GM21717 (cell line): ENCODE measurements around the gene UAP1L1.
"Not testable (repeated sequence)": the region's sequence is repeated elsewhere in the genome, so short reads cannot be mapped to it uniquely, and the experiment has no call there.

Experiments
- ATAC-seq: cut with Tn5 transposase; IDR thresholded peaks from one replicate; pipeline ENCODE4 v1.9.1; 2021; ENCODE audit warnings: mild to moderate bottlenecking, moderate library complexity; ENCODE audit not compliant: unreplicated experiment

UAP1L1 gene

DNA sequence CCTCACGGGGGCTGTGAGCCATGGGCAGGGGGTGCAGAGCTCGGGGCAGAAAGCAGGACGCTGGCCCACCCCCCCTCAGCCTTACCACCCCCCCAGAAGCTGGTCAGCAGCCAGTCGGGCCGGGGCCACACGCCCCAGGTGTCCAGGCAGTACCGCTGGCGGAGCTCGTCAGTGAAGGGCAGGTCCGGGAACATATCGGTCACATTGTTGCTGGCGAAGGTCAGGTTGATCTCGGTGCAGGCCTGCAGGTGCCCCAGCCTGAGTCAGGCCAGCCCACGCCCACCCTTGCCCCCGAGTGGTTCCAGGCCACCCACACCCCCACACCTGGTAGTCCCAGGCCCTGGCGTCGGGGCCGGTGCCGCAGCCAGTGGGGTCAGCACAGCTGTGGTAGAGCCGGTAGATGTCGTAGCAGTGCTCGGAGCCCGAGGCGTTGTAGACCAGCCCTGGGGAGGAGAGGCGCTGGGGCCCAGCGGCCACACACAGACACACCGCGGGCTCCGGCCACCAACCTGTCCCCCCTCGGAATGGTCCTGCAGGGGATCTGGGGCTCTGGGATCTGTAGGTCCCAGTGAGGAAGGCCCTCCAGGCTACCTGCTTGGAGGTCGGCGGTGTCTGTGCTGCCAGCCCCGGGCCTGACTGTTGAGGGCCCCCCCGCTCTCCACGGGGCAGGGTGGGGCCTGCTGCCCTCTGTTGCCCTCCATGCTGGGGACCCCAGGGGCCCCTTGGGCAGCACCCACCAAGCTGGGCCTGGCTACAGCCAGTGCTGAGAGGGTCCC is 34.7 kb downstream of the UAP1L1 start:
- no peak for ATAC-seq

- ATAC-seq = no peak
These were observed 35.5 kb downstream of the UAP1L1 start for GRCh38 chr9:137112564-137113384.

GRCh38 chr9:137113385-137114159 is 36.3 kb downstream of the UAP1L1 start:
- no peak for ATAC-seq

DNA sequence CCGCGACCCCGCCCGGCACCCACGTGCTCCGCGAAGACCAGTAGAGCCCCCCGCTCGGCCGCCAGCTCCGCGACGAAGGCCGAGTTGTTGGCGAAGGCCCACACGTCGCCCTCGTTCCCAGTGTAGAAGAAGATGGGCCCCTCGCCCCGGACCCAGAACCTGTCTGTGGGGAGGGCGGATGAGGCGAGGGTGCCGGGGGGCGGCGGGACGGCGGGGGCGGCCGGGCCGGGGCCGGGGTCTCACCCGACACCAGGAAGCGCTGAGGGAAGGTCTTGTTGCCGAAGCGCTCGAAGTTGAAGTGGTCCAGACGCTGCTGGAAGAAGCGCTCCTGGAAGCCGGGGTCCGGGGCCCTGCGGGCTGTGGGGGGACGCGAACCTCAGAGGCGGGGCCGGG is 36.9 kb downstream of the UAP1L1 start:
- peak; percentile 27 for ATAC-seq

- peak; percentile 60 for ATAC-seq
These were observed 37.5 kb downstream of the UAP1L1 start, which contains the start of gene DPP7 for GRCh38 chr9:137114613-137115393. Gene DPP7, minus strand, starts transcription at chr9:137114733. Its CDS starts 20 bp downstream, at chr9:137114713.

GRCh38 chr9:137115394-137116026 is 38.2 kb downstream of the UAP1L1 start:
- ATAC-seq = no peak

GRCh38 chr9:137116027-137116507 is 38.8 kb downstream of the UAP1L1 start:
- ATAC-seq = no peak

GRCh38 chr9:137116728-137117127 is 39.4 kb downstream of the UAP1L1 start:
- no peak for ATAC-seq

GRCh38 chr9:137117269-137117731 is 40.0 kb downstream of the UAP1L1 start:
- no peak for ATAC-seq

DNA sequence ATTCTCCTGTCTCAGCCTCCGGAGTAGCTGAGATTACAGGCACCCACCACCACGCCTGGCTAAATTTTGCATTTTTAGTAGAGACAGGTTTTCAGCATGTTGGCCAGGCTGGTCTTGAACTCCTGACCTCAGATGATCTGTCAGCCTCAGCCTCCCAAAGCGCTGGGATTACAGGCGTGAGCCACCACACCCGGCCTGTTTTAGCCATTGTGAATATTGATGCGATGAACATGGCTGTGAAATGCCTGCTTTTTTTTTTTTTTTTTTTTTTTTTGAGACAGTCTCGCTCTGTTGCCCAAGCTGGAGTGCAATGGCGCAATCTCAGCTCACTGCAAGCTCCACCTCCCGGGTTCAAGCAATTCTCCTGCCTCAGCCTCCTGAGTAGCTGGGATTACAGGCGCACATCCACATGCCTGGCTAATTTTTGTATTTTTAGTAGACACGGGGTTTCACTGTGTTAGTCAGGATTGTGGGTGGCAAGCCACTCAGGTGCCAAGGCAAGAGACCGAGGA is 40.8 kb downstream of the UAP1L1 start:
- ATAC-seq = not testable (repeated sequence)

GRCh38 chr9:137121927-137122795 is 44.8 kb downstream of the UAP1L1 start:
- not testable (repeated sequence) for ATAC-seq

DNA sequence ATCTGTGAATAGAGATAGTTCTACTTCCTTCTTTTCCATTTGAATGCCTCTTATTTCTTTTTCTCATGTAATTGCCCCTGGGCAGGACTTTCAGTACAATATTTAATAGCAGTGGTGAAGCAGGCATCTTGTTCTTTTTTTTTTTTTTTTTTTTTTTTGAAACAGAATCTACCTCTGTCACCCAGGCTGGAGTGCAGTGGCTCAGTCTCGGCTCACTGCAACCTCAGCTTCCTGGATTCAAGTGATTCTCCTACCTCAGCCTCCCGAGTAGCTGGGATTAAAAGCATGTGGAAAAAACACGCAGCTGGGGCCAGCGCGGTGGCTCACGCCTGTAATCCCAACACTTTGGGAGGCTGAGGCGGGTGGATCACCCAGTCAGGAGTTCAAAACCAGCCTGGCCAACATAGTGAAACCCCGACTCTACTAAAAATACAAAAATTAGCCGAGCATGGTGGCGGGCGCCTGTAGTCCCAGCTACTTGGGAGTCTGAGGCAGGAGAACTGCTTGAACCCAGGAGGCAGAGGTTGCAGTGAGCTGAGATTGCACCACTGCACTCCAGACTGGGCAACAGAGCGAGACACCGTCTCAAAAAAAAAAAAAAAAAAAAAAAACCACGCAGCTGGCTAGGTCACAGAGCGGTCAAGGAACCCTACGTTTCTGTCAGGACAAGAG is 45.6 kb downstream of the UAP1L1 start:
- ATAC-seq = not testable (repeated sequence)

DNA sequence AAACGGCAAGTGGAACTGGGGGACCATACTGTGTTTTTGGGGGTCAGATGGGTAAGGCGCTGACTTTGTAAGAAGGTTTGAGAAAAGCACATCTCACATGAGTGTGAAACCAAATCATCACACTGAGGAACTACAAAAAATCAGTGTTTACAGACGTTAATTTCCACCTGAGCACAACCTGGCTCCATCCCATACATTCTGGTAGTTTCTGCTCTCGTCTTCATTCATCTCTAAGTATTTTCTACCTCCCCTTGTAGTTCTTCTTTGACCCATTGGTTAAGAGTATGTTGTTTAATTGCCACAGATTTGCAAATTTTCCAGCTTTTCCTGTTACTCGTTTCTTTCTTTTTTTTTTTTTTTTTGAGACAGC is 46.1 kb downstream of the UAP1L1 start:
- ATAC-seq = no peak

DNA sequence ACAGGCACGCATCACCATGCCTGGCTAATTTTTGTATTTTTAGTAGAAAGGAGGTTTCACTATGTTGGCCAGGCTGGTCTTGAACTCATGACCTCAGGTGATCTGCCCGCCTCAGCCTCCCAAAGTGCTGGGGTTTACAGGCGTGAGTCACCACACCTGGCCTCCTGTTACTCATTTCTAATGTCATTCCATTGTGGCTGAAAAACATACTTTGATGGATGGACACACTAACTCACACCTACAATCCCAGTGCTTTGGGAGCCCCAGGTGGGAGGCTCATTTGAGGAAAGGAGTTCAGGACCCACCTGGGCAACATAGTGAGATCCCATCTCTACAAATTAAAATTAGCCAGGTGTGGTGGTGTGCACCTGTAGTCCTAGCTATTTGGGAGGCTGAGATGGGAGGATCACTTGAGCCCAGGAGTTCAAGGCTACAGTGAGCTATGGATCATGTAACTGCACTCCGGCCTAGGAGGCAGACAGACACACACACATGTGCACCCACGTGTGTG is 46.7 kb downstream of the UAP1L1 start:
- ATAC-seq = not testable (repeated sequence)

- ATAC-seq = no peak
These were observed 49.5 kb downstream of the UAP1L1 start for GRCh38 chr9:137126786-137127185.

DNA sequence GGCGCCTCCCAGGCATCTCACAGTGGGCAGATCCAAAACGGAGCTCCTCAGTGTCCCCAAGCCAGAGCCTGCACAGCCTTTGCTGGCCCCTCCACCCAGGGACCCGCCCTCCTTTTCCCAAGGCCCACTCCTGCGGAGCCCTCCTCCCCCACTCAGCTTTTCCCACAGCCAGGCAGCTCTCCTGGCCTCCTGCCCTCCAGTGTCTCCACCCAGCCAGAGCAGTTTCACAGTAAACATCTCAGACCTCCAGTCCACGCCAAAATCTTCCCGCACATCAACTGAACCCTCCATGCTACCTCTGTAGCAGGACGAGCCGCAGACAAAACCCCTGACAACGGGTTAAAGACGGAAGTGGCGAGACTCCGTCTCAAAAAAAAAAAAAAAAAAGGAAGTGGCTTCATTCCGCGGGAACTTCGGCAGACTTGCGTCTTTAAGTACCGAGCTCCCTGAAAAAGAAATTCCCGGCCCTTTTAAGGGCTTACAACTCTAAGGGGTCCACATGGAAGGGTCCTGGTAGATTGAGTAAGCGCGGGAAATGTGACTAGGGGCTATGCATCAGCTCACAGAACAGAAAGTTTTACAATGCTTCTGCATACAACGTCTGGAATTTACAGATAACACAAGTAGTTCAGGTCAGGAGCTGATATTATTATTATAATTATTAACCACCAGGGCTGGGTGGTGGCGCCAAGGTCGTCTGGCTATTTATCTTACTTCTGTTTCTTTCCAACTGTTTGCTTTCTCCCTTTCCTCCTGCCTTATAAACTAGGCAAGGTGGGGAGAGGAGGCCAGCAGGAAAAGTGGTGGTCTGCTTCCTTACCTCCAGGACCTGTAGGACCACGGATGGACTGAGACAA is 50.2 kb downstream of the UAP1L1 start:
- no peak for ATAC-seq
